Prostate gland (tissue), 2 donors: ENCODE data around the gene CHRM2.

Experiments used
- CTCF ChIP-seq, 4 experiments: fragments of 200-600 bp in 2 of 4; fragments of 450-650 bp in 2 of 4; sonication (generic) in 2 of 4; IDR thresholded peaks; 1 replicate in 3 of 4; 2 replicates in 1 of 4; pipeline ENCODE4 v1.5.1; 2016 to 2019; ENCODE audit warnings: antibody characterized with exemption in 4 of 4, mild to moderate bottlenecking in 2 of 4, moderate library complexity in 2 of 4
- POLR2AphosphoS5 ChIP-seq: sonication (generic); formaldehyde crosslinking; IDR thresholded peaks from one replicate; pipeline ENCODE4 v1.6.1; 2017; ENCODE audit warnings: antibody characterized with exemption

- TF ChIP-seq CTCF (IDR thresholded peaks at IDR 0.05) (no peak), POLR2AphosphoS5 (no peak)
These were observed 95.9 kb downstream of the CHRM2 start for GRCh38 chr7:136964347-136964746.
